Psoas muscle (tissue), 8 donors: ENCODE data around the gene DNAH8. TPM values are rescaled to one million over a fixed set of nuclear protein-coding genes. Genes with fewer than 3 reads are reported as not detected.

Experiments used
- ATAC-seq, 4 donors: fragments of 200-7000 bp; cut with Tn5 transposase; one replicate each; pipeline ENCODE4 v1.9.1; 2020; ENCODE audit warnings: moderate library complexity in 3 of 4, mild to moderate bottlenecking in 2 of 4
- DNase-seq, 2 donors: peaks; one replicate each; pipeline ENCODE4 v3.0.0-alpha.2; 2020
- H3K27ac ChIP-seq: fragments of 200-600 bp; one replicate; pipeline ENCODE4 v1.8.0; 2022
- H3K27me3 ChIP-seq, 3 donors: fragments of 200-600 bp in 1 of 3; one replicate each; pipeline versions ENCODE4 v1.6.1 to v1.8.0; 2013 to 2022; ENCODE audit warnings: low read length in 2 of 3, mild to moderate bottlenecking in 2 of 3, moderate library complexity in 1 of 3; ENCODE audit not compliant: insufficient read depth in 3 of 3
- H3K36me3 ChIP-seq, 2 donors: fragments of 200-600 bp in 1 of 2; one replicate each; pipeline versions ENCODE4 v1.6.1 to v1.8.0; 2013 to 2022; ENCODE audit warnings: low read depth in 1 of 2, mild to moderate bottlenecking in 1 of 2, moderate library complexity in 1 of 2; ENCODE audit not compliant: insufficient read depth in 1 of 2
- H3K4me1 ChIP-seq: fragments of 200-600 bp; one replicate; pipeline ENCODE4 v1.8.0; 2022
- H3K4me3 ChIP-seq: fragments of 200-600 bp; one replicate; pipeline ENCODE4 v1.8.0; 2022; ENCODE audit warnings: mild to moderate bottlenecking
- H3K9me3 ChIP-seq: fragments of 200-600 bp; one replicate; pipeline ENCODE4 v1.8.0; 2022
- CTCF ChIP-seq: fragments of 200-600 bp; IDR thresholded peaks from one replicate; pipeline ENCODE4 v1.8.0; 2022; ENCODE audit warnings: antibody characterized with exemption
- WGBS, 3 donors: extraction: QIAGEN DNeasy Blood & Tissue Kit; methylation state at CpG; one replicate each; pipeline versions ENCODE4 v1.1.6 to v1.1.7; 2013; 5-methylcytosine and 5-hydroxymethylcytosine counted together
- intact Hi-C, 2 donors: fragments of 100-400 bp; cut with DNase I; formaldehyde crosslinking; loops; one replicate each; pipeline versions ENCODE4 v1.11.0 to v1.14.2; 2022
- polyA plus RNA-seq, 3 donors: library from polyadenylated mRNA; stranded (reverse); fragments of 200-250 nt; gene quantifications; one replicate each; pipeline ENCODE4 v1.2.3, GENCODE V29; 2013
- total RNA-seq, 4 donors: library from RNA; stranded (reverse); fragmentation: NEBNext Ultra II Directional in 2 of 4; extraction: Animal tissue kit (Norgen Biotek cat#: 25700) in 2 of 4; gene quantifications; one replicate each; pipeline versions ENCODE4 v1.2.1 to v1.2.4, GENCODE V29; 2021 to 2023
- donor health status: healthy with polysubstance abuse.
- donor health status: DM: no; HTN: no; CAD: no; lungs with moderate emphysema.
- donor health status: Bipolar disorder and iron deficiency.
- donor health status: healthy.
- donor health status: DM: yes; HTN: yes; CAD: no.
- donor health status: DM: no; HTN: no; CAD: no.
- donor health status: DM: no; HTN: no; CAD: no.
- donor health status: DM: yes; HTN: yes; CAD: no.

Gene DNAH8
- total and polyA plus RNA-seq, 7 donors = 0.02 TPM; not detected in 6

GRCh38 chr6:39075807-39076622 lies 360.9 kb downstream of the DNAH8 start:
- ATAC-seq (no peak), DNase-seq (no peak)
- Histone ChIP-seq H3K4me3 (no peak overlapping the region), H3K4me1 (no peaks in the 10 kb centered on the region), H3K36me3 (no peaks in the 10 kb centered on the region), H3K9me3 (no peaks in the 10 kb centered on the region), H3K27me3 (no peaks in the 10 kb centered on the region), H3K27ac (no peak overlapping the region)
- TF ChIP-seq CTCF = no peak
- intact Hi-C loops = no loop called here
- 77 to 86% (median 84%) methylated on average over 11 of the region's 11 CpGs for WGBS, 3 donors

- TF ChIP-seq CTCF = no peak
- no peaks in the 10 kb centered on the region for H3K9me3 ChIP-seq
- intact Hi-C loops = no loop called here
- H3K27me3 ChIP-seq = no peaks in the 10 kb centered on the region
- H3K4me3 ChIP-seq = no peak overlapping the region
- no peaks in the 10 kb centered on the region for H3K36me3 ChIP-seq
- H3K27ac ChIP-seq = no peak overlapping the region
- ATAC-seq (no peak), DNase-seq (no peak)
- H3K4me1 ChIP-seq = no peaks in the 10 kb centered on the region
- WGBS, 3 donors = 76 to 81% (median 79%) methylated on average over 9 of the region's 9 CpGs
Observed at GRCh38 chr6:39076623-39077535, 361.8 kb downstream of the DNAH8 start.

- intact Hi-C loops = no loop called here
- H3K36me3 ChIP-seq = no peaks in the 10 kb centered on the region
- TF ChIP-seq CTCF = no peak
- H3K4me1 ChIP-seq = no peaks in the 10 kb centered on the region
- no peaks in the 10 kb centered on the region for H3K27me3 ChIP-seq
- DNase-seq (no peak), ATAC-seq (no peak)
- H3K27ac ChIP-seq = no peak overlapping the region
- WGBS, 3 donors = 78 to 90% (median 85%) methylated on average over 11 of the region's 11 CpGs
- H3K4me3 ChIP-seq = no peak overlapping the region
- no peaks in the 10 kb centered on the region for H3K9me3 ChIP-seq
Observed at GRCh38 chr6:39077882-39078594, 362.9 kb downstream of the DNAH8 start.

- WGBS, 3 donors = 62 to 92% (median 79%) methylated on average over 3 of the region's 3 CpGs
- TF ChIP-seq CTCF = no peak
- H3K36me3 ChIP-seq = no peaks in the 10 kb centered on the region
- no peaks in the 10 kb centered on the region for H3K9me3 ChIP-seq
- ATAC-seq (no peak), DNase-seq (no peak)
- no peaks in the 10 kb centered on the region for H3K27me3 ChIP-seq
- no peaks in the 10 kb centered on the region for H3K4me1 ChIP-seq
- no peak overlapping the region for H3K27ac ChIP-seq
- H3K4me3 ChIP-seq = no peak overlapping the region
- intact Hi-C loops = no loop called here
Observed at GRCh38 chr6:39078695-39079094, 363.6 kb downstream of the DNAH8 start.
